ENCODE data around the gene MAPRE3. TPM values are rescaled to one million over a fixed set of nuclear protein-coding genes. Genes with fewer than 3 reads are reported as not detected.

Gene MAPRE3
- total RNA-seq, 1 experiment from 2014 or later = 2.3 TPM

DNA sequence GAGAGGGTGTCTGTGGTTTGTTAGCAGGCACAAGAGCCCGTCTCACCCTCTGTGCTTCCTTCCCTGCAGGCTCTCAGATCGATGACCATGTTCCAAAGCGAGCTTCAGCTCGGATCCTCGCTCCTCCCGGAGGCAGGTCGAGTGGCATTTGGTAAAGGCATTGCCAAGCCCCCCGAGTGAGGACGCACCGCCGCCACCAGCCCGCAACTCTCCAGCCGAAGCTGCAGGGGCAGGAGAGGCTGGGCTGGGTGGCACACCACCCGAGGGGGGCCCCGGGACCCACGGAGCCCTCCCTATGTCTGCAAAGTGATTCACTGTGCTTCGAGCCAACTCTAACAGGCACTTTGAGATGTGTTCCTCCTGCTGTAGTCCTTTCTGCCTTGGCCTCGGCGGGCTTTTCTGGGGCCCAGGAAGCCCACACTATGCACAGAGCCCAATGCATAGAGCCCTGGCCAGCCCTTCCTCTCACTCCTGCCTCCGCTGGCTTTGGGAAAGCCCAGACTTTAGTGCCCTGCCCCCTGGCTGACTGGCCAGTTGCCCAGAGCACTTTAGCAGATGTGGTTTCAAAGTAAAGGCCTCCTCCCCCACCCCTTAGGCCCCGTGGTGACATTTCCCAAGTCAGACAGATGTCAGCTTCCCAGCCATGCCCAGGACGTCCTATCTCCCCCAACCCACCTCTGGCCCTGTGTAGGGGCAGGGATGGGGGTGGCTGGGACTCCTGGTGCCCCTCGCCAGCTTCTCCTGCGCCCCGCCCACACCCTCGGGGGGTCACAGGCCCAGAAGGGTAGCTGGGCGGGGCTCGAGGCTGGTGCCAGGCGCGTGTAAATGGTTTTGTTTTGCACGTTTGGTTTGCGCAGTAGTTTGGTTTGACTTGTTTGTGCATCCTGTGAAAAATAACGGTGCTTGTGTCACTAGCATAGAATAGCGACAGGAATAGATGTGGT, 23.3 kb upstream of the MAPRE3 start:
- DNase-seq (ENCODE audit: low spot score) = no peak
- in situ Hi-C loops (cut with HindIII; ENCODE audit: low sequenced_read_pairs) = no loop called here

- DNase-seq (ENCODE audit: low spot score) = no peak
- in situ Hi-C loops (cut with HindIII; ENCODE audit: low sequenced_read_pairs) = no loop called here
Observed at GRCh38 chr2:26948800-26949199, 21.6 kb upstream of the MAPRE3 start.

GRCh38 chr2:26950246-26950645, 20.2 kb upstream of the MAPRE3 start:
- no peak for DNase-seq (ENCODE audit: low spot score)
- in situ Hi-C loops (cut with HindIII; ENCODE audit: low sequenced_read_pairs) = no loop called here

DNA sequence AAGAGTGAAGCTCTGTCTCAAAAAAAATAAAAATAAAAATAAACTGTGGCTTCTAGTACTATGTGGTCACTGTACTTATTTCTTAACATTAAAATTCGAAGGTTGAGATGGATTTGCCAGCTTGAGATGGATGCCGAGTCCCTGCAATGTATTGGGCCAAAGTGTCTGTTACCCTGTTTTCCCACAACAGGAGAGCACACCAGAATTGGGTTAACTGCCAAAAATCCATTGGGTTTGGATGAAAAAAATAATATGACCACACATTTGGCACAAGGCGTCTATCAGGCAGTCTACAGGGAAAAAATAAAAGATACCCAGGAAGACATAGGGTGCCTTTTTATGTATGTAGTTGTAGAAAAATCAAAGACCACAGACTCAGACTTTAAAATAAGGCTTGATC, 19.2 kb upstream of the MAPRE3 start:
- in situ Hi-C loops (cut with HindIII; ENCODE audit: low sequenced_read_pairs) = no loop called here
- peak; percentile 82 for DNase-seq (ENCODE audit: low spot score)

DNA sequence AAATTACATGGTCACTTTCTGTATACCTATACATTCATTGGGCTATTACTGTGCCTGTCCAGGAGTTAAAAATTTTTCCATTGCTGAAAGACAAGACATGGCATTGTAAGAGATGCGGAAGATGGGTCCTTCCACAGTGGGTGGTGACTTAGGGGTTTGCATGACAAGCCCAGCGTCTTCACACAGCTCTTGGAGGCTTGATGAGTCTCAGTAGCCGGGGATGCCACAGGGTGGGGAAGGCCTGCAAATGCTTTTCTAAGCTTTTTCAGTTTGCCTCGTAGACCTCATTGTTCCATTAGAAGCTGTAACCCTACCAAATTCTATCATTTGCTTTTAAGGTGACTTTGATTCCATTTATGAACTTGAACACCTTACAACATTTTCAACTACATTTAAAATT, 18.1 kb upstream of the MAPRE3 start:
- no peak for DNase-seq (ENCODE audit: low spot score)
- in situ Hi-C loops (cut with HindIII; ENCODE audit: low sequenced_read_pairs) = no loop called here

DNA sequence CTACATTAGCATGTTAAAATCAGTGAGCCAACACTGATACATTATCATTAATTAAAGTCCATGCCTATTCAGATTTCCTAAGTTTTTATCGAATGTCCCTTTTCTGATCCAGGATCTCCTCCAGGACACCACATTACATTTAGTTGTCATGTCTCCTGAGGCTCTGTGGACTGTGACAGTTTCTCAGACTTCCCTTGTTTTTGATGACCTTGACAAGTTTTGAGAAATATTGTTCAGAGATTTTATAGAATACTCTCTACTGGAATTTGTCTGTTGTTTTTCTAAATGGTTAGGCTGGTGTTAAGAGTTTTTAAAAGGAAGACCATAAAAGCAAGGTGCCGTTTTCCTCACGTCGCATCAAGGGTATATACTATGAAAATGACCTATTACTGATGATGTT, 16.3 kb upstream of the MAPRE3 start:
- in situ Hi-C loops (cut with HindIII; ENCODE audit: low sequenced_read_pairs) = no loop called here
- no peak for DNase-seq (ENCODE audit: low spot score)

DNA sequence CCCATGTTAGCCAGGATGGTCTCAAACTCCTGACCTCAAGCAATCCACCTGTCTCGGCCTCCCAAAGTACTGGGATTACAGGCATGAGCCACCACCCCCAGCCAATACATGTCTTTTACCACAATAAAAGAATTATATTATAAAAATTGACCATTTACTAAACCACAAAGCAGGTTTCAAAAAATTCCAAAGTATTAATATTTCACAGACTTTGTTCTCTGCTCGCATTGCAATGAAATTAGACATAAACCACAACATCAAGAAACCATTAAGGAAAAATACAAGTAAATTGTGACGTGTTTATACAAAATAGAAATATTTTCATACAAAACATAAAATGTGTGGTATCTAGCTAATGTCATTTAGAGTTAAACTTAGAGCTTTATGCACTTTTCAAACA, 13.4 kb upstream of the MAPRE3 start:
- in situ Hi-C loops (cut with HindIII; ENCODE audit: low sequenced_read_pairs) = no loop called here
- no peak for DNase-seq (ENCODE audit: low spot score)

DNA sequence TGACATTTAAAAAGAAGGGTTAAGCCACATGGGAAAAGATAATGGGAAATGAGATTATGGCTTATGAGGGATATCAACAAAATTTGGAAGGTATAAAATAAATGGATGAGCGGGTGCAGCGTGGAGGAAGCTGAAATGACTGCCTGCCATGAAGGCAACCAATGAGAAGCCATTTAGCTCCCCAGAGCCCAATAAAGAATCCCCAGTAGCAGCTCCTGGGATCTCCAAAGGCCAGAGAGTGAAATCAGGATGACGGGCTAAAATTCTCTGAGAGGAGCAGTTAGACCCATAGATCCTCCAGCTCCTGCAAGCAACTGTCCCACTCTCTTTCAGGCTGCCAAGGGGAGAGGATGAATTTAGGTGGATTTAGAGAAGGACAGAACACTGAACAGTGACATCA, 12.9 kb upstream of the MAPRE3 start:
- in situ Hi-C loops (cut with HindIII; ENCODE audit: low sequenced_read_pairs) = no loop called here
- DNase-seq (ENCODE audit: low spot score) = no peak

GRCh38 chr2:26959331-26959730, 11.1 kb upstream of the MAPRE3 start:
- in situ Hi-C loops (cut with HindIII; ENCODE audit: low sequenced_read_pairs) = no loop called here
- DNase-seq (ENCODE audit: low spot score) = no peak

GRCh38 chr2:26964446-26965130, 5.8 kb upstream of the MAPRE3 start:
- DNase-seq (ENCODE audit: low spot score) = no peak
- in situ Hi-C loops (cut with HindIII; ENCODE audit: low sequenced_read_pairs) = no loop called here

- in situ Hi-C loops (cut with HindIII; ENCODE audit: low sequenced_read_pairs) = no loop called here
- no peak for DNase-seq (ENCODE audit: low spot score)
Observed at GRCh38 chr2:26968001-26968400, 2.4 kb upstream of the MAPRE3 start.

DNA sequence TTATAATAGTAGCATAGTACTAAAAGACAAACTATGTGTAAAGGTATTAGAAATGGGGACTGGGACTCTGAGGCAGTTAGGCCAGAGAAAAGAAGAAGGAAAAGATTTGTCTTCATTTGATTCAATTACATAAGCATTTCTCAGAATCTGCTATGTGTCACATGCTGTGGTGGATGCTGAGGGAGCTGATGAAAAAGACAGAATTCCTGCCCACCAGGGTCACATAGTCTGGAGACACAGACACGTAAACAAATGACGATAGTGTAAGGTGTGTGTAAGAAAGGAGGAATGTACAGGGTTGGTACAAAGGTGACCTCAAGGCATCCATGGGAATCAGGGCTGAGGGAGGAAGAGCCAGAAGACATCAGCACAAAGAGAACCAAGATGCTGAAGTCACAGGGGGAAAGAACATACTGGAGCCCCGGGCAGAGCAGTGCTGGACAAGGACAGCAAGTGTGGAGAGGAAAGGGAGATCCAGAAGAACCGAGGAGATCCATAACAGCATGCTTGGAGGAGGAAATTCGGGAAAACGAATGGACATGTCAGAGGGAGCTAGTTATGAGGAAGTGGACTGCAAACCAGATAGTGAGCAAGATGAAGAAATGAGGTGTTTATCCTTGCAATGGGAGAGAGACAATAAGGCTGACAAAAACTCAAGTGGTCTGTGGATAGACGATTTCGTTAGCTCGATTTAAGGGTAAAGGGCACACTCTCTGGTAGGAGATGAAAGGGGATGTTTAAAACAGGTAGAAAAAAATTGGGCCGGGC, 1.2 kb upstream of the MAPRE3 start:
- no peak for DNase-seq (ENCODE audit: low spot score)
- in situ Hi-C loops (cut with HindIII; ENCODE audit: low sequenced_read_pairs) = no loop called here

DNA sequence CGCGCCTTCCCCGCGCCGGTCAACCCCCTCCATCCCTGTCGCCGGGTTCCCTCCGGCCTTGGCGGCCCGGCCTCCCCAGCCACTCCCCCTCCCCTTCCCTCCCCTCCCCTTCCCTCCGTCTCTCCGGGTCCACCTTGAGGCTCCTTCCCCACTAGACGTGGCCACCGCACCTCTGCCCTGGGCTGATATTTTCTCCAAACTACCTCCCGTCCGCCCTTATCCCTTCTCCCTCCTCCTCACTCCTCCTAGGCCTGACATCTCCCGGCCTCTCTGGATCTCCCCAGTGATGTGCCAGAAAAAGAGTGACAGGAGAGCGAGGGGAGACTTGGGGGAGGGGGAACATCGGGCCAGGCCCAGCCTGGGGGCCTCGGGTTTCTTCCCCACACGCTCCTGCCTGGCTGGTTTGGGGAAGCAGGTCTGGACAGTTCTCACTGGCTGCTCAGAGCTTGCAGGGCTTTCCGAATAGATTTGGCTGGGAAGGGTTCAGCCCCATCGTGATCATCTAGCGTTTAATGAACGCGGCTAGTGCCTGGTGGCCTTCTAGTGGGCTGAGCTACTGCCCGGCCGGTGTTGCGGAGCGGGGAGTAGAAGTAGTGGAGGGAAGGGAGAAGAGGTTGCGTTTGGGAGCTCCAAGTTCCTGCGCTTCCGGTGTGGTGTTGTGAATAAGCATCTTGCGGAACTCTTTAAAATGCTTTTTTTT, 641 bp downstream of the MAPRE3 start:
- peak; percentile 69 for DNase-seq (ENCODE audit: low spot score)
- in situ Hi-C loops (cut with HindIII; ENCODE audit: low sequenced_read_pairs) = no loop called here

GRCh38 chr2:26971911-26972786, 1.7 kb downstream of the MAPRE3 start:
- peak; percentile 50 for DNase-seq (ENCODE audit: low spot score)
- in situ Hi-C loops (cut with HindIII; ENCODE audit: low sequenced_read_pairs) = no loop called here

GRCh38 chr2:26974352-26974751, 3.9 kb downstream of the MAPRE3 start:
- DNase-seq (ENCODE audit: low spot score) = no peak
- in situ Hi-C loops (cut with HindIII; ENCODE audit: low sequenced_read_pairs) = no loop called here

GRCh38 chr2:26975102-26975501, 4.7 kb downstream of the MAPRE3 start:
- in situ Hi-C loops (cut with HindIII; ENCODE audit: low sequenced_read_pairs) = no loop called here
- no peak for DNase-seq (ENCODE audit: low spot score)

DNA sequence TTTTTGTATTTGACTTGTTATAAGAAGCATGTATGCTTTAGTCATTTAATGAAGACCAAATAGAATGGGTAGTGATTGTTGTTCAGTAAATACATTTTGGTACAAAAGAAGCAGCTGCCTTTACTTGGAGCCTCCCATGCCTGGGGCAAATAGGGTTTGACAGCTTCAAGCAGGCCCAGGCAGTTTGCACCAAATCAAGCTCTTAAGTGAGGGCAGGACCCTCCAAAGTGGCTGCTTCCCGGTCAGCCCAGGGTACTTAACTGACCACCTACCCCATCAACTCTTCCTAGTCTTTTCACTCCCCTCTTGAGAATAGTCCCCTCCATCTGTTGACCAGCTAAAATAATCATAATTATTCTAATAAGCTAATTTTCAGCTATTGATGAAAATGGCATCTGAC, 5.2 kb downstream of the MAPRE3 start:
- DNase-seq (ENCODE audit: low spot score) = no peak
- in situ Hi-C loops (cut with HindIII; ENCODE audit: low sequenced_read_pairs) = no loop called here

GRCh38 chr2:26976237-26976636, 5.8 kb downstream of the MAPRE3 start:
- DNase-seq (ENCODE audit: low spot score) = peak; percentile 68
- in situ Hi-C loops (cut with HindIII; ENCODE audit: low sequenced_read_pairs) = no loop called here

Data from G401 (cell line).